H1 (cell line): Measurements from ENCODE around the gene SRXN1. TPM values are rescaled to one million over a fixed set of nuclear protein-coding genes. Genes with fewer than 3 reads are reported as not detected.

Experiments used
- BCL11A ChIP-seq, 2 experiments: IDR thresholded peaks; one replicate each; pipeline ENCODE4 v1.6.1; 2011; ENCODE audit warnings: low read depth in 2 of 2, low read length in 2 of 2, mild to moderate bottlenecking in 2 of 2
- EGR1 ChIP-seq: IDR thresholded peaks from 2 replicates; pipeline ENCODE4 v1.6.1; 2011; ENCODE audit warnings: low read depth, low read length, borderline replicate concordance
- KDM4A ChIP-seq: IDR thresholded peaks from one replicate; pipeline ENCODE4 v1.7.1; 2012; ENCODE audit warnings: low read depth, mild to moderate bottlenecking, moderate library complexity, low read length, inconsistent platforms; ENCODE audit not compliant: severe bottlenecking
- KDM5A ChIP-seq: fragments of 200-600 bp; IDR thresholded peaks from 2 replicates; pipeline ENCODE4 v1.7.1; 2012; ENCODE audit warnings: mild to moderate bottlenecking, low read length, inconsistent platforms, mixed read lengths
- RAD21 ChIP-seq, 2 experiments: IDR thresholded peaks in 1 of 2; conservative IDR thresholded peaks in 1 of 2; 2 replicates each; pipeline ENCODE4 v1.6.1; 2011; ENCODE audit warnings: low read depth in 2 of 2, low read length in 2 of 2, improper control_type of control experiment in 1 of 2, inconsistent platforms in 1 of 2, mild to moderate bottlenecking in 1 of 2, moderate library complexity in 1 of 2
- RBBP5 ChIP-seq: IDR thresholded peaks from 2 replicates; pipeline ENCODE4 v1.7.1; 2012; ENCODE audit warnings: low read depth, mild to moderate bottlenecking, inconsistent platforms, low read length, moderate library complexity, borderline replicate concordance
- TBP ChIP-seq: IDR thresholded peaks from 2 replicates; pipeline ENCODE4 v1.6.1; 2011; ENCODE audit warnings: low read depth, low read length, improper control_type of control experiment
- YY1 ChIP-seq: IDR thresholded peaks from 2 replicates; pipeline ENCODE4 v1.6.1; 2011; ENCODE audit warnings: low read depth, mild to moderate bottlenecking, low read length
- polyA plus RNA-seq, 7 experiments: library from polyadenylated mRNA; depleted of rRNA in 3 of 7; stranded (reverse) in 5 of 7; unstranded in 2 of 7; fragments of >200 nt in 5 of 7; fragments of 200-250 nt in 2 of 7; gene quantifications; 1 replicate in 5 of 7; 2 replicates in 1 of 7; 4 replicates in 1 of 7; pipeline versions ENCODE4 v1.2.1 to v1.2.3, GENCODE V29; 2011 to 2013; ENCODE audit warnings: missing spikeins in 2 of 7, mixed read lengths in 2 of 7
- total RNA-seq: library from RNA; stranded (reverse); fragmentation: NEBNext Ultra II Directional; extraction: Animal tissue kit (Norgen Biotek cat#: 25700); gene quantifications from 2 replicates; pipeline ENCODE4 v1.2.1, GENCODE V29; 2021
- TF ChIP-seq, protein P1 (sequence below): IDR thresholded peaks from 2 replicates; pipeline ENCODE4 v1.6.1; 2012; ENCODE audit warnings: inconsistent platforms

The SRXN1 gene
- total and polyA plus RNA-seq, 2 of the 8 experiments (the other 6 are each of a cell fraction or from before 2014, with no cell fraction given), result 12.2 to 15.8 TPM

DNA sequence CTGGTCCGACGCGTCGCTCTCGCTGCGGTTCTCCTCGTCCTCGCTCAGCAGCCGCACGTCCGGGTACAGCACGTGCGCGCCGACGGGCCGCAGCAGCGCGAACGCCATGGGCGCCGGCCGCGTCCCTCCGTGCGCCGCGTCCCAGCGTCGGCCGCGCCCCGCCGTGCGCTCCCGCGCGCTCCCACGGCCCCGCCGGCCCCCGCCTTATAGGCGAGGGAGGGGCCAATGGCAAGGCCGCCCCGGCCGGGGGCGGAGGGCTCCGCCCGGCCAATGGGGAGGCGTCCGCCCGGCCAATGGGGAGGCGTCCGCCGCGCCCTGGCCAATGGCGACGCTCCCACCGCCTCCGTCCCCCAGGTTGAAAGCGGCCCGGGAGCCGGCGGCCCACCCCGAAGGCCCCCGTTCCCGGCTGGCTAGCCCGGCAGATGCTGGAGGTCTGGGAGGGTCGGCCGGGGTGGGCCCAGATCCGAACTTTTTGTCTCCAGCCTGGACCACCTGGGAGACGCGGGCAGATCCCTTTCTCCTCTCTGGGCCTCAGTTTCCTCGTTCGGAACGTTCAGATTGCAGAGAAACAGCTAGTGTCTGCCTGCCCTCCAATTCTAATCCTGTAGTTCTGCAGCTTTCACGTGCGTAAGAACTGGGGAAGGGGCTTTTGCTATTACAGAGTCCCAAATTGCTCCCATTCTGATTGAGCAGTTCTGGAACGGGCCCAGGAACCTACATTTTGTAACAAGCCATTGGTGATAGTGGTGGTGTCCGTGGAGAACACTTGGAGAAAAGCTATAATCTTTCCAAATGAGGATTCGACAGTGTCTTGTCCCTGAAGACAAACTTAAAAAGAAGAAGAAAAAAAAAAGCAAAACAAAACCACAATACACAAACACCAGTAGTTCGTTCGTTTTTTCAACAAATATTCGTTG is 42.6 kb downstream of the SRXN1 start, which contains the start of gene TCF15 (continued):
- TF ChIP-seq KDM4A (peak; percentile 28), EGR1 (peak; percentile 62; the same call in 1 of the 2 replicates), TBP (peak; percentile 61; the same call in 1 of the 2 replicates), KDM5A (no peak), RAD21 (IDR thresholded peaks at IDR 0.05 in 1 of 2, conservative IDR thresholded peaks at IDR 0.05 in 1 of 2; ENCODE audit: low read depth in 2 of 2, low read length in 2 of 2) (no peak), BCL11A (IDR thresholded peaks at IDR 0.05; ENCODE audit: low read depth in 2 of 2, low read length in 2 of 2) (no peak), YY1 (no peak), RBBP5 (0 out of 2 replicates have a peak, but pooled peaks have one; percentile 44)
- TF ChIP-seq, protein P1, sequence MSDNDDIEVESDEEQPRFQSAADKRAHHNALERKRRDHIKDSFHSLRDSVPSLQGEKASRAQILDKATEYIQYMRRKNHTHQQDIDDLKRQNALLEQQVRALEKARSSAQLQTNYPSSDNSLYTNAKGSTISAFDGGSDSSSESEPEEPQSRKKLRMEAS, result peak; percentile 93
